Measurements from ENCODE around the gene MVD. TPM values are rescaled to one million over a fixed set of nuclear protein-coding genes. Genes with fewer than 3 reads are reported as not detected.

MVD gene
- 100 to 1,000 TPM in 1 of 5 donors, 10 to 100 TPM in 3, 1 to 10 TPM in 1; 7.1 to 302 (median 32.6) TPM for total RNA-seq
- polyA plus RNA-seq: 10 to 100 TPM; 56.8 to 73.7 (median 58.8) TPM
- long read RNA-seq, donor 1, partial matches to known transcripts: 0 of 2 reads
- long read RNA-seq, donor 1, other reads (novel, unspliced or antisense): 0 of 2 reads
- long read RNA-seq, donor 2, transcript MVD-201 (10 exons, 1,823 nt): major isoform, 5 of 7 reads
- long read RNA-seq, donor 2, partial matches to known transcripts: 0 of 7 reads
- long read RNA-seq, donor 2, other reads (novel, unspliced or antisense): 0 of 7 reads
- long read RNA-seq, donor 3, partial matches to known transcripts: 0 of 6 reads
- long read RNA-seq, donor 3, other reads (novel, unspliced or antisense): 0 of 6 reads
- long read RNA-seq, donor 4: 0 reads
- long read RNA-seq, donor 5, partial matches to known transcripts: 6 of 10 reads
- long read RNA-seq, donor 5, other reads (novel, unspliced or antisense): 0 of 10 reads
- long read RNA-seq, donor 6, transcript MVD-201 (10 exons, 1,823 nt): major isoform, 17 of 21 reads
- long read RNA-seq, donor 6, partial matches to known transcripts: 0 of 21 reads
- long read RNA-seq, donor 6, other reads (novel, unspliced or antisense): 0 of 21 reads
- long read RNA-seq, donor 7, partial matches to known transcripts: 0 of 5 reads
- long read RNA-seq, donor 7, other reads (novel, unspliced or antisense): 0 of 5 reads
- long read RNA-seq, donor 8, transcript MVD-201 (10 exons, 1,823 nt): major isoform, 5 of 5 reads
- long read RNA-seq, donor 8, partial matches to known transcripts: 0 of 5 reads
- long read RNA-seq, donor 8, other reads (novel, unspliced or antisense): 0 of 5 reads
- long read RNA-seq, donor 9, partial matches to known transcripts: 0 of 2 reads
- long read RNA-seq, donor 9, other reads (novel, unspliced or antisense): 0 of 2 reads
- long read RNA-seq, donor 10, partial matches to known transcripts: 0 of 2 reads
- long read RNA-seq, donor 10, other reads (novel, unspliced or antisense): 0 of 2 reads

- Histone ChIP-seq H3K4me3 (peak within 1 kb of the TSS; percentile 79 to 96 (median 94)), H3K27me3 (no peaks in the 10 kb centered on the region), H3K36me3 (peaks cover 3 to 9% (median 5%) of the 10 kb centered on the region in 4 donors), H3K27ac (peak within 1 kb of the TSS; percentile 90 to 96 (median 94)), H3K9me3 (no peaks in the 10 kb centered on the region), H3K4me1 (peaks cover 12 to 44% (median 24%) of the 10 kb centered on the region in 4 donors)
- TF ChIP-seq POLR2A (IDR thresholded peaks at IDR 0.05) (peak in 2 of 4 donors; percentile 32 to 69), CTCF (IDR thresholded peaks at IDR 0.05) (peak in 1 of 7 experiments; percentile 10), EP300 (IDR thresholded peaks at IDR 0.05) (no peak), POLR2AphosphoS5 (IDR thresholded peaks at IDR 0.05) (peak; percentile 85 to 94 (median 92))
- peak; percentile 97 to 100 for DNase-seq
- WGBS, 5 donors: 0% methylated on average over 51 to 88 of the region's 88 CpGs
- intact Hi-C loops (cut with DNase I; ENCODE audit: low total_unique reads): no loop called here
These were observed at the start of gene MVD for GRCh38 chr16:88662843-88663606. TSS of gene MVD (minus strand) at chr16:88663091. CDS start at chr16:88663080, 11 bp downstream.

GRCh38 chr16:88712362-88712979 is 49.6 kb upstream of the MVD start:
- no peak overlapping the region for H3K4me3 ChIP-seq
- no peaks in the 10 kb centered on the region for H3K9me3 ChIP-seq
- intact Hi-C loops (cut with DNase I; ENCODE audit: low total_unique reads): no loop called here
- H3K4me1 ChIP-seq: peaks cover 3 to 21% (median 9%) of the 10 kb centered on the region in 4 donors
- DNase-seq: no peak
- peaks cover 42 to 53% (median 46%) of the 10 kb centered on the region in 4 donors for H3K36me3 ChIP-seq
- no peak overlapping the region for H3K27ac ChIP-seq
- TF ChIP-seq POLR2A (IDR thresholded peaks at IDR 0.05) (no peak), EP300 (IDR thresholded peaks at IDR 0.05) (no peak), POLR2AphosphoS5 (IDR thresholded peaks at IDR 0.05) (no peak), CTCF (IDR thresholded peaks at IDR 0.05) (no peak)
- H3K27me3 ChIP-seq: no peaks in the 10 kb centered on the region
- WGBS, 5 donors: 70 to 84% (median 79%) methylated on average over 19 to 25 of the region's 25 CpGs

- peaks cover 9 to 27% (median 15%) of the 10 kb centered on the region in 4 donors for H3K4me1 ChIP-seq
- no peaks in the 10 kb centered on the region for H3K27me3 ChIP-seq
- no peak for DNase-seq
- peaks cover 36 to 47% (median 40%) of the 10 kb centered on the region in 4 donors for H3K36me3 ChIP-seq
- H3K4me3 ChIP-seq: no peak overlapping the region
- TF ChIP-seq CTCF (IDR thresholded peaks at IDR 0.05): no peak
- no peak for TF ChIP-seq POLR2A (IDR thresholded peaks at IDR 0.05)
- TF ChIP-seq EP300 (IDR thresholded peaks at IDR 0.05): no peak
- TF ChIP-seq POLR2AphosphoS5 (IDR thresholded peaks at IDR 0.05): no peak
- H3K27ac ChIP-seq: no peak overlapping the region
- H3K9me3 ChIP-seq: no peaks in the 10 kb centered on the region
- 75 to 81% (median 78%) methylated on average over 13 to 18 of the region's 18 CpGs for WGBS, 5 donors
- intact Hi-C loops (cut with DNase I; ENCODE audit: low total_unique reads): no loop called here
These were observed 49.0 kb upstream of the MVD start for GRCh38 chr16:88711750-88712340.

Measured in stomach (tissue), 19 donors.